IMR-90 (cell line): ENCODE measurements around the gene OSBP. TPM values are rescaled to one million over a fixed set of nuclear protein-coding genes. Genes with fewer than 3 reads are reported as not detected.

ENCODE experiments used
- BHLHE40 ChIP-seq: fragments of 150-350 bp; IDR thresholded peaks from 2 replicates; pipeline ENCODE4 v1.6.1; 2016; ENCODE audit warnings: mild to moderate bottlenecking, low read depth, low read length
- CEBPB ChIP-seq: IDR thresholded peaks from 2 replicates; pipeline ENCODE4 v1.6.1; 2012; ENCODE audit warnings: low read depth, low read length, improper control_type of control experiment
- MXI1 ChIP-seq: IDR thresholded peaks from 2 replicates; pipeline ENCODE4 v1.6.1; 2012; ENCODE audit warnings: low read depth, mild to moderate bottlenecking, low read length, moderate library complexity, borderline replicate concordance
- NFE2L2 ChIP-seq: fragments of 150-350 bp; IDR thresholded peaks from 2 replicates; pipeline ENCODE4 v1.6.1; 2016; ENCODE audit warnings: low read depth, mild to moderate bottlenecking, low read length
- RAD21 ChIP-seq: IDR thresholded peaks from 2 replicates; pipeline ENCODE4 v1.6.1; 2012; ENCODE audit warnings: low read length, improper control_type of control experiment
- RCOR1 ChIP-seq: IDR thresholded peaks from 2 replicates; pipeline ENCODE4 v1.6.1; 2012; ENCODE audit warnings: mild to moderate bottlenecking, low read length, improper control_type of control experiment; ENCODE audit not compliant: insufficient replicate concordance
- RFX5 ChIP-seq: IDR thresholded peaks from 2 replicates; pipeline ENCODE4 v1.8.0; 2012; ENCODE audit warnings: low read depth, mild to moderate bottlenecking, low read length, moderate library complexity
- polyA plus RNA-seq, 3 experiments: library from polyadenylated mRNA; depleted of rRNA; stranded (reverse); fragments of >200 nt; gene quantifications; 2 replicates each; pipeline ENCODE4 v1.2.3, GENCODE V29; 2012; ENCODE audit warnings: low replicate concordance in 1 of 3
- total RNA-seq: library from RNA; depleted of rRNA; stranded (reverse); fragments of >200 nt; gene quantifications from 2 replicates; pipeline ENCODE4 v1.2.3, GENCODE V29; 2012

Gene OSBP
- total and polyA plus RNA-seq, 2 of the 4 experiments (the other 2 are of a cell fraction), result 22.1 to 27.4 TPM

- TF ChIP-seq MXI1 (no peak), BHLHE40 (no peak), RCOR1 (peak; percentile 34), NFE2L2 (no peak), RFX5 (no peak), RAD21 (no peak), CEBPB (no peak)
Observed at GRCh38 chr11:59556115-59556916, 59.3 kb downstream of the OSBP start (continued).
